Measurements from ENCODE around the gene ADAT3. TPM values are rescaled to one million over a fixed set of nuclear protein-coding genes. Genes with fewer than 3 reads are reported as not detected.

ADAT3 gene
- total and polyA plus RNA-seq, 2 of the 4 experiments (the other 2 are of a cell fraction) = 0.36 to 2.8 TPM

DNA sequence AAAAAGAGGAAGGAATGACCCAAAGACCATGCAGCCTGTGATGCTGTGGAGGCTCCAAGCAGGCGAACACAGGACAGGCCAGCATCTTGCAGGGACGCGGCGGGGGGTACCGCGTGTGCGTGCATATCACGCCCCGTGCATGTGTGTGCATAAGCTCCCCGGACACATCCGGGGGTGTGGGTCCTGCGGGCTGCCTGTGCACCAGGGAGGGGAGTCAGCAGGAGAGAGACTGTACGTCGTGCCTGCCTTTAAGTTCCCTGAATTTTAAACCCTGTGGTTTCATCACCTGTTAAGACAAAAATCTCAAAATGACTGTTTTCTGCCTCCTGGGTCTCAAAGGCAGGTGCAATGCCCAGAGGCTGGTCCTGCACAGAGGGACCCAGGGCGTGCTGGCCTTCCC is 16.6 kb downstream of the ADAT3 start:
- H3K56ac ChIP-seq (ENCODE audit: extremely low read depth, insufficient read depth, low read length) = no peak overlapping the region
- no peak overlapping the region for H3K23ac ChIP-seq (ENCODE audit: low read depth, low read length)
- H2BK20ac ChIP-seq (ENCODE audit: low read depth, low read length) = no peak overlapping the region
- dilution Hi-C loops (cut with HindIII; ENCODE audit: low sequenced_read_pairs, unreplicated experiment) (no loop called here), intact Hi-C loops (cut with micrococcal nuclease) (no loop called here), in situ Hi-C loops (cut with MboI; ENCODE audit: low sequenced_read_pairs) (no loop called here)
- H4K5ac ChIP-seq (ENCODE audit: low read depth, low read length) = no peak overlapping the region
- H2BK5ac ChIP-seq (ENCODE audit: low read depth, low read length, poor library complexity, severe bottlenecking) = no peak overlapping the region
- no peak overlapping the region for H3K9ac ChIP-seq (ENCODE audit: low read depth, low read length)
- no peak overlapping the region for H3K27ac ChIP-seq (ENCODE audit: insufficient read depth, low read length)
- DNase-seq (no peak), ATAC-seq (ENCODE audit: low read depth) (no peak)
- CTCF ChIA-PET = no interaction called here
- POLR2A ChIA-PET (ENCODE audit: unreplicated experiment) = no interaction called here
- H3K36me3 ChIP-seq (ENCODE audit: control insufficient read depth, insufficient read depth, low read length) = peaks cover 65% of the 10 kb centered on the region
- no peak overlapping the region for H2AFZ ChIP-seq (replicated peaks; ENCODE audit: low read length, poor library complexity)
- no peak overlapping the region for H3K4ac ChIP-seq (ENCODE audit: low read depth, low read length)
- no peak for TF ChIP-seq RFX5 (IDR thresholded peaks at IDR 0.05; ENCODE audit: low read depth, low read length)
- TF ChIP-seq BHLHE40 (IDR thresholded peaks at IDR 0.05; ENCODE audit: low read depth, low read length) = no peak
- TF ChIP-seq, protein P1, sequence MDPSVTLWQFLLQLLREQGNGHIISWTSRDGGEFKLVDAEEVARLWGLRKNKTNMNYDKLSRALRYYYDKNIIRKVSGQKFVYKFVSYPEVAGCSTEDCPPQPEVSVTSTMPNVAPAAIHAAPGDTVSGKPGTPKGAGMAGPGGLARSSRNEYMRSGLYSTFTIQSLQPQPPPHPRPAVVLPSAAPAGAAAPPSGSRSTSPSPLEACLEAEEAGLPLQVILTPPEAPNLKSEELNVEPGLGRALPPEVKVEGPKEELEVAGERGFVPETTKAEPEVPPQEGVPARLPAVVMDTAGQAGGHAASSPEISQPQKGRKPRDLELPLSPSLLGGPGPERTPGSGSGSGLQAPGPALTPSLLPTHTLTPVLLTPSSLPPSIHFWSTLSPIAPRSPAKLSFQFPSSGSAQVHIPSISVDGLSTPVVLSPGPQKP (IDR thresholded peaks at IDR 0.05; ENCODE audit: borderline replicate concordance, low read depth, low read length) = no peak
- TF ChIP-seq POLR2A (IDR thresholded peaks at IDR 0.05; ENCODE audit: low read depth, low read length) = no peak
- no peak for TF ChIP-seq SMC3 (IDR thresholded peaks at IDR 0.05; ENCODE audit: low read depth, low read length)
- TF ChIP-seq, protein P2, sequence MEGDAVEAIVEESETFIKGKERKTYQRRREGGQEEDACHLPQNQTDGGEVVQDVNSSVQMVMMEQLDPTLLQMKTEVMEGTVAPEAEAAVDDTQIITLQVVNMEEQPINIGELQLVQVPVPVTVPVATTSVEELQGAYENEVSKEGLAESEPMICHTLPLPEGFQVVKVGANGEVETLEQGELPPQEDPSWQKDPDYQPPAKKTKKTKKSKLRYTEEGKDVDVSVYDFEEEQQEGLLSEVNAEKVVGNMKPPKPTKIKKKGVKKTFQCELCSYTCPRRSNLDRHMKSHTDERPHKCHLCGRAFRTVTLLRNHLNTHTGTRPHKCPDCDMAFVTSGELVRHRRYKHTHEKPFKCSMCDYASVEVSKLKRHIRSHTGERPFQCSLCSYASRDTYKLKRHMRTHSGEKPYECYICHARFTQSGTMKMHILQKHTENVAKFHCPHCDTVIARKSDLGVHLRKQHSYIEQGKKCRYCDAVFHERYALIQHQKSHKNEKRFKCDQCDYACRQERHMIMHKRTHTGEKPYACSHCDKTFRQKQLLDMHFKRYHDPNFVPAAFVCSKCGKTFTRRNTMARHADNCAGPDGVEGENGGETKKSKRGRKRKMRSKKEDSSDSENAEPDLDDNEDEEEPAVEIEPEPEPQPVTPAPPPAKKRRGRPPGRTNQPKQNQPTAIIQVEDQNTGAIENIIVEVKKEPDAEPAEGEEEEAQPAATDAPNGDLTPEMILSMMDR (conservative IDR thresholded peaks at IDR 0.05; ENCODE audit: low read depth, low read length) = no peak
- no peak for TF ChIP-seq CHD1 (IDR thresholded peaks at IDR 0.05; ENCODE audit: low read depth, low read length)
- no peak for TF ChIP-seq CEBPB (IDR thresholded peaks at IDR 0.05; ENCODE audit: low read depth, low read length)
- no peak for TF ChIP-seq NFE2L2 (IDR thresholded peaks at IDR 0.05; ENCODE audit: low read depth, low read length)
- no peak for TF ChIP-seq FOS (IDR thresholded peaks at IDR 0.05; ENCODE audit: low read depth, low read length)
- TF ChIP-seq, protein P3, sequence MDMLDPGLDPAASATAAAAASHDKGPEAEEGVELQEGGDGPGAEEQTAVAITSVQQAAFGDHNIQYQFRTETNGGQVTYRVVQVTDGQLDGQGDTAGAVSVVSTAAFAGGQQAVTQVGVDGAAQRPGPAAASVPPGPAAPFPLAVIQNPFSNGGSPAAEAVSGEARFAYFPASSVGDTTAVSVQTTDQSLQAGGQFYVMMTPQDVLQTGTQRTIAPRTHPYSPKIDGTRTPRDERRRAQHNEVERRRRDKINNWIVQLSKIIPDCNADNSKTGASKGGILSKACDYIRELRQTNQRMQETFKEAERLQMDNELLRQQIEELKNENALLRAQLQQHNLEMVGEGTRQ (IDR thresholded peaks at IDR 0.05; ENCODE audit: low read depth, low read length) = no peak
- no peak for TF ChIP-seq MAFK (IDR thresholded peaks at IDR 0.05; ENCODE audit: low read depth, low read length)
- no peak for TF ChIP-seq MAZ (IDR thresholded peaks at IDR 0.05; ENCODE audit: borderline replicate concordance, low read depth, low read length)
- TF ChIP-seq MXI1 (IDR thresholded peaks at IDR 0.05; ENCODE audit: borderline replicate concordance, low read depth, low read length) = no peak
- TF ChIP-seq RCOR1 (IDR thresholded peaks at IDR 0.05; ENCODE audit: insufficient replicate concordance, low read length) = no peak
- no peak for TF ChIP-seq RAD21 (IDR thresholded peaks at IDR 0.05; ENCODE audit: low read length)
- no peak overlapping the region for H4K91ac ChIP-seq (ENCODE audit: insufficient read depth, low read depth, low read length)
- no peak overlapping the region for H3K18ac ChIP-seq (ENCODE audit: low read depth, low read length)
- H2AK5ac ChIP-seq (ENCODE audit: low read depth, low read length) = no peak overlapping the region
- no peak overlapping the region for H3K4me3 ChIP-seq (ENCODE audit: insufficient read depth, low read depth, low read length)
- no peaks in the 10 kb centered on the region for H3K9me3 ChIP-seq (ENCODE audit: control insufficient read depth, insufficient read depth, low read length)
- peaks cover 9% of the 10 kb centered on the region; the same call in 1 of the 2 replicates for H4K20me1 ChIP-seq (ENCODE audit: insufficient read depth, low read length)
- H3K79me1 ChIP-seq (ENCODE audit: low read depth in 1 of 2, low read length in 2 of 2) = 0 out of 4 replicates have a peak, but pooled peaks cover 0 to under 1% of the 10 kb centered on the region in 2 experiments
- no TSS peak for BruUV-seq (replicated peaks)
- WGBS, 2 experiments (ENCODE audit: extremely low coverage in 2 of 2, insufficient read length in 1 of 2) = 96% methylated on average over 5 of the region's 15 CpGs; no CpG with 5 or more reads in 1 of the 2 experiments
- H2BK120ac ChIP-seq (ENCODE audit: low read depth, low read length) = no peak overlapping the region
- no peaks in the 10 kb centered on the region for H3K4me1 ChIP-seq (ENCODE audit: control insufficient read depth, insufficient read depth, low read length)
- H2BK15ac ChIP-seq (ENCODE audit: low read depth, low read length) = no peak overlapping the region
- no peak overlapping the region for H3K4me2 ChIP-seq (ENCODE audit: low read depth, low read length)
- H3K9me1 ChIP-seq (ENCODE audit: insufficient read depth, low read length) = no peaks in the 10 kb centered on the region
- H2AK9ac ChIP-seq (replicated peaks; ENCODE audit: low read depth, low read length, poor library complexity) = no peak overlapping the region
- no peaks in the 10 kb centered on the region for H3K27me3 ChIP-seq (ENCODE audit: control insufficient read depth, insufficient read depth, low read length)
- no peak overlapping the region for H4K8ac ChIP-seq (ENCODE audit: low read depth in 2 of 2, low read length in 2 of 2)
- H3K14ac ChIP-seq (replicated peaks; ENCODE audit: low read depth, low read length) = no peak overlapping the region

Measured in IMR-90 (cell line).